IPS-18a (cell line): ENCODE measurements around the gene CLDND2.

Experiments
- H3K27ac ChIP-seq: one replicate; pipeline ENCODE4 v1.5.1; 2013; ENCODE audit warnings: low read length
- H3K27me3 ChIP-seq: one replicate; pipeline ENCODE4 v1.6.1; 2013; ENCODE audit warnings: mild to moderate bottlenecking, low read length; ENCODE audit not compliant: control insufficient read depth, insufficient read depth
- H3K36me3 ChIP-seq: one replicate; pipeline ENCODE4 v1.6.1; 2013; ENCODE audit warnings: low read depth, low read length; ENCODE audit not compliant: control insufficient read depth
- H3K4me1 ChIP-seq: one replicate; pipeline ENCODE4 v1.6.1; 2013; ENCODE audit warnings: low read depth, low read length; ENCODE audit not compliant: control insufficient read depth
- H3K4me3 ChIP-seq: one replicate; pipeline ENCODE4 v1.5.1; 2013; ENCODE audit warnings: low read length
- H3K9ac ChIP-seq: one replicate; pipeline ENCODE4 v1.6.1; 2013; ENCODE audit warnings: mild to moderate bottlenecking, low read length, moderate library complexity
- H3K9me3 ChIP-seq: one replicate; pipeline ENCODE4 v1.6.1; 2013; ENCODE audit warnings: low read depth, low read length; ENCODE audit not compliant: control insufficient read depth

CLDND2 gene

GRCh38 chr19:51347209-51347928 lies 21.4 kb downstream of the CLDND2 start:
- peaks cover 3% of the 10 kb centered on the region for H3K4me1 ChIP-seq
- H3K9me3 ChIP-seq: no peaks in the 10 kb centered on the region
- H3K27ac ChIP-seq: no peak overlapping the region
- H3K36me3 ChIP-seq: no peaks in the 10 kb centered on the region
- H3K4me3 ChIP-seq: no peak overlapping the region
- no peak overlapping the region for H3K9ac ChIP-seq
- H3K27me3 ChIP-seq: no peaks in the 10 kb centered on the region

- no peaks in the 10 kb centered on the region for H3K36me3 ChIP-seq
- H3K4me1 ChIP-seq: peaks cover 9% of the 10 kb centered on the region
- no peak overlapping the region for H3K27ac ChIP-seq
- no peaks in the 10 kb centered on the region for H3K9me3 ChIP-seq
- H3K4me3 ChIP-seq: no peak overlapping the region
- no peak overlapping the region for H3K9ac ChIP-seq
- peaks cover 6% of the 10 kb centered on the region for H3K27me3 ChIP-seq
These were observed 22.1 kb downstream of the CLDND2 start for GRCh38 chr19:51346742-51347141.

- Histone ChIP-seq H3K9ac (no peak overlapping the region), H3K4me1 (peaks cover 9% of the 10 kb centered on the region), H3K27ac (no peak overlapping the region)
These were observed 23.7 kb downstream of the CLDND2 start for GRCh38 chr19:51345076-51345620.

GRCh38 chr19:51342631-51343569 lies 25.9 kb downstream of the CLDND2 start:
- Histone ChIP-seq H3K36me3 (no peaks in the 10 kb centered on the region), H3K27ac (no peak overlapping the region), H3K9ac (no peak overlapping the region), H3K4me3 (no peak overlapping the region), H3K4me1 (peaks cover 9% of the 10 kb centered on the region), H3K9me3 (no peaks in the 10 kb centered on the region), H3K27me3 (peaks cover 22% of the 10 kb centered on the region)

More at GRCh38 chr19:51345076-51345620, 23.7 kb downstream of the CLDND2 start:
- Histone ChIP-seq H3K27me3 (peaks cover 22% of the 10 kb centered on the region), H3K4me3 (no peak overlapping the region), H3K9me3 (no peaks in the 10 kb centered on the region), H3K36me3 (no peaks in the 10 kb centered on the region)

- Histone ChIP-seq H3K9ac (no peak within 1 kb of the TSS), H3K4me3 (peak within 1 kb of the TSS; percentile 56), H3K9me3 (no peaks in the 10 kb centered on the region), H3K27ac (no peak within 1 kb of the TSS), H3K4me1 (peaks cover 9% of the 10 kb centered on the region), H3K27me3 (peaks cover 22% of the 10 kb centered on the region), H3K36me3 (no peaks in the 10 kb centered on the region)
These were observed 26.7 kb downstream of the CLDND2 start, which contains the start of gene VSIG10L for GRCh38 chr19:51341976-51342580. VSIG10L (minus strand) TSS chr19:51342139; CDS start chr19:51342124, 15 bp downstream.

GRCh38 chr19:51341066-51341465 lies 27.7 kb downstream of the CLDND2 start:
- Histone ChIP-seq H3K4me1 (peaks cover 9% of the 10 kb centered on the region), H3K4me3 (peak overlapping the region; percentile 56), H3K9ac (no peak overlapping the region)

GRCh38 chr19:51339687-51340656 lies 28.8 kb downstream of the CLDND2 start:
- no peak overlapping the region for H3K27ac ChIP-seq
- H3K9me3 ChIP-seq: no peaks in the 10 kb centered on the region
- H3K36me3 ChIP-seq: no peaks in the 10 kb centered on the region
- peaks cover 22% of the 10 kb centered on the region for H3K27me3 ChIP-seq
- H3K4me1 ChIP-seq: peaks cover 9% of the 10 kb centered on the region
- H3K4me3 ChIP-seq: peak overlapping the region; percentile 77
- peak overlapping the region; percentile 56 for H3K9ac ChIP-seq

More at GRCh38 chr19:51341066-51341465, 27.7 kb downstream of the CLDND2 start:
- Histone ChIP-seq H3K27me3 (peaks cover 22% of the 10 kb centered on the region), H3K36me3 (no peaks in the 10 kb centered on the region), H3K27ac (no peak overlapping the region), H3K9me3 (no peaks in the 10 kb centered on the region)

GRCh38 chr19:51339313-51339686 lies 29.5 kb downstream of the CLDND2 start:
- peak overlapping the region; percentile 77 for H3K4me3 ChIP-seq
- H3K9ac ChIP-seq: peak overlapping the region; percentile 56
- H3K36me3 ChIP-seq: no peaks in the 10 kb centered on the region
- peaks cover 9% of the 10 kb centered on the region for H3K4me1 ChIP-seq
- no peak overlapping the region for H3K27ac ChIP-seq
- no peaks in the 10 kb centered on the region for H3K9me3 ChIP-seq
- peaks cover 22% of the 10 kb centered on the region for H3K27me3 ChIP-seq

- Histone ChIP-seq H3K36me3 (no peaks in the 10 kb centered on the region), H3K27me3 (peaks cover 22% of the 10 kb centered on the region), H3K4me3 (peak overlapping the region; percentile 77), H3K27ac (no peak overlapping the region), H3K4me1 (peaks cover 9% of the 10 kb centered on the region), H3K9ac (peak overlapping the region; percentile 56), H3K9me3 (no peaks in the 10 kb centered on the region)
These were observed 30.1 kb downstream of the CLDND2 start for GRCh38 chr19:51338563-51339312.
